GM19193 (cell line): ENCODE measurements around the gene MYH10.
A peak's percentile ranks its signal among the peaks of the same experiment; 100 is the strongest.

Experiments
- POLR2A ChIP-seq: IDR thresholded peaks from 4 replicates; pipeline ENCODE4 v1.6.1; 2011; ENCODE audit not compliant: insufficient read depth, insufficient read length; ENCODE audit errors: extremely low read depth

MYH10 gene

GRCh38 chr17:8443756-8444155, 186.8 kb downstream of the MYH10 start:
- no peak for TF ChIP-seq POLR2A

- no peak for TF ChIP-seq POLR2A
These were observed 188.2 kb downstream of the MYH10 start for GRCh38 chr17:8442310-8442709.

- TF ChIP-seq POLR2A, result no peak
These were observed 188.8 kb downstream of the MYH10 start for GRCh38 chr17:8441690-8442089.

- no peak for TF ChIP-seq POLR2A
These were observed 190.8 kb downstream of the MYH10 start for GRCh38 chr17:8439681-8440080.

- no peak for TF ChIP-seq POLR2A
These were observed 192.1 kb downstream of the MYH10 start for GRCh38 chr17:8438441-8438840.

- no peak for TF ChIP-seq POLR2A
These were observed 193.7 kb downstream of the MYH10 start for GRCh38 chr17:8436844-8437171.

- no peak for TF ChIP-seq POLR2A
These were observed 194.2 kb downstream of the MYH10 start for GRCh38 chr17:8436169-8436843.

GRCh38 chr17:8435245-8436168, 195.0 kb downstream of the MYH10 start, which contains the start of gene NDEL1:
Gene NDEL1 (plus strand): TSS chr17:8435884. CDS start chr17:8444272, 8,388 bp downstream.
- peak; percentile 94 for TF ChIP-seq POLR2A

GRCh38 chr17:8430966-8431365, 199.6 kb downstream of the MYH10 start:
- TF ChIP-seq POLR2A, result no peak

GRCh38 chr17:8426802-8427201, 203.7 kb downstream of the MYH10 start:
- no peak for TF ChIP-seq POLR2A

- TF ChIP-seq POLR2A, result no peak
These were observed 204.3 kb downstream of the MYH10 start for GRCh38 chr17:8426094-8426720.
